Stimulated activated CD8-positive, alpha-beta memory T cell treated with anti-CD3 and anti-CD28 coated beads, Interleukin-7, amount 100 ng/mL, for 48 hours (primary cell): Measurements from ENCODE around the gene ABCA13.

Experiments used
- DNase-seq, 2 donors: peaks; one replicate each; pipeline ENCODE4 v3.0.0-alpha.2; 2020; ENCODE audit warnings: low read depth in 1 of 2; ENCODE audit errors: extremely low read depth in 1 of 2

ABCA13 gene

DNA sequence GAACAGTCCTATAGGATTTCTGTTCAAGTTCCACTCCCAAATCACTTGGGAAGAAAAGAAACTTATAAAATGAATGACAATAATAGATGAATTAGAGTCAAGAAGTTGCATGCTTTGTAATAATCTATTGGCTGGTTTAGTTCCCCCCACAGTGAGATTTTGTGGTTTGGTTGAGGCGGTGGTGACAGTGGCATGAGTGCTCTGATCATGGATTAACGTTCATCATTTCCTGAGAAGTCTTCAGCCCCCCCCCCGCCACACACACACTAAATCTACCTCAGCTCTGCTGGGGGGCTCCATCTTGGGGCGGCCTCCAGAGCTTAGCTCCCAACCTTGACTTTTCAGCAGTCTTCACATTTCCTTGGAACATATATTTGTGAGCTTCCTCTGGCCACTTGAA, 121.7 kb downstream of the ABCA13 start:
- peak in 1 of 2 donors; percentile 7 for DNase-seq

DNA sequence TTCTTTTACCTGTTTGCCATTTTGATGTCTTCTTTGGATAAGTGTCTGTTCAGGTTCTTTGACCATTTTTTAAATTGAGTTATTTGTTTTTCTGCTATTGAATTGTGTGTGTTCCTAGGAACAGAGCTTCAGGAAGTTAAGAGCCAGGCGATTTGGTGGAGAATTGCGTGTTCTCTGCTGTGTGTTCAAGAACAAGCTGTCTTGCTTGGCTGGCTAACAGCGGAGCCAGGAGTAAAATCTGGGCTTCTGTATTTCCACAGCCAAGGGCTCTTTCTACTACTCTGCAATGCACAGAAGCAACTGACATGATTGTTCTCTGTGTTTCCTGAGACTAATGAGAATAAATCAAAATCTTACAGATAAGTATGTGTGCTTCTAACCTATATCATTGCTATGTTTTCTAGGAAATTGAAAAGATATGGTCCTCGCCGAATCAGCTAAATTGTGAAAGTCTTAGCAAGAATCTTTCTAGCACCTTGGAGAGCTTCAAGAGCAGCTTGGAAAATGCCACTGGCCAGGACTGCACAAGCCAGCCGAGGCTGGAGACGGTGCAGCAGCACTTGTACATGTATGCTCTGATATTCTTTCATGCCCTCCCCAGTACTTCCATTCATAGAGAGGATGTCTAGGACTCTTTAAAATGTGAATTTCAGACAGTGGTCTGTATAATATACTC, 124.2 kb downstream of the ABCA13 start:
- no peak for DNase-seq

DNA sequence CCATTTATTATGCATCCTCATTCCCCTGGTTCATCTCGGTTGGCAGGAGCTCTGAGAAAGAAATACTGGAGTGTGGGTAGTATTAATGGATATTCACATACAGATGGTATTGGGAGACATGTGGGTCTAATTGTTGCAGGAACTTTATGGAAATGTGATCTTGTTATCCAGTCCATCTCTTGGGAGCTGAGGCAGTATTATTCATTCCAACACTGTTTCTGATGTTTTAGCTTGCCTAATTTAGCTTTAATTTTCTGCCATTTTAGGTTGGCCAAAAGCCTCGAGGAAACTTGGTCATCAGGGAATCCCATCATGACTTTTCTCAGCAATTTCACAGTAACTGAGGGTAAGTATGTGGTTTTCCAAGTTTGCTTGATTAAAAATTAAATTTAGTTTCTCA, 125.7 kb downstream of the ABCA13 start:
- DNase-seq = no peak

DNA sequence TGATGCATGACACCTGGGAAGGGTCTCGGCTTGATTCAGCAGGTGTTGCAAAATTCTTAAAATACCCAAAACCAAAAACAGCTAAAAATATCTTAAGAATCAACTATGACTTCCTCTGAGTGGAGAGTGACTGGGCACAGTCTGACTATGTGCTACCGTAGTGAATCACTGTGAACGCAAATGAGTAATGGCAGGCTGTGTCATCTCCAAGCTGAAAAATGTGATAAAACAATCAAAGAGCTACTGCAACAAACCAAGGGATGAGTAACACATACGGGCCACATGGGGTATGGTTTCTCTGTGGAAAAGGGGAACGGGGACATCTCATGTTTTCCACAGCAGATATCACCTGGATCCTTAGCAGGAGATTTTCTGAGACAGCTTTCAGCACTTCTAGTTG, 127.5 kb downstream of the ABCA13 start:
- DNase-seq = peak; percentile 6 to 56

DNA sequence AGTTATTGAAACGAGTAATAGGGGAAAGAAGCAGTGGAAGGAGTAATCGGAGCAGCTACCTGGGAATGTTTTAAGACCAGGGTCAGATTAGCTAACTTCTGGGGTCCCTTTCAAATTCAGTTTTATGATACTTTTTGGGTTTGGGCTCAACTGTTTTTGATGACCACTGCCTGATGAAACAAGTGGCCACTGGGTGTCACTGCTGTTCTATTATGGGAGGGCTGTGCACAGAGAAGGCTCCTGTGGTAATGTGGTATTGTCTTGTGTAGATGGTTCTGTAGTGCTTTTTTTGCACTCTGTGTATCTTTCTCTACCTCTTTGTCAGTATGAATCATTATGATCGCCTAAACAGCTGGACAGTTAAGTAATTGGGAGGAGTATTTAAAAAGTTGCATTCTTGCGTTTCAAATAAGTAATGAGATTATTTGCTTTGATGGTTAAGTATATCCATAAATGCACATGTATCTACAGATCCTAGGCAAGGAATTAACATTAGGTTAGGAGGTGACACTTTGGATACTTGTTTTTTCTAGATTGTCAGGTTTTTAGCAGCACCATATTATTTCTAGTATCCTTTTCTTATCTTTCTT, 128.4 kb downstream of the ABCA13 start:
- DNase-seq = peak; percentile 17 to 32

DNA sequence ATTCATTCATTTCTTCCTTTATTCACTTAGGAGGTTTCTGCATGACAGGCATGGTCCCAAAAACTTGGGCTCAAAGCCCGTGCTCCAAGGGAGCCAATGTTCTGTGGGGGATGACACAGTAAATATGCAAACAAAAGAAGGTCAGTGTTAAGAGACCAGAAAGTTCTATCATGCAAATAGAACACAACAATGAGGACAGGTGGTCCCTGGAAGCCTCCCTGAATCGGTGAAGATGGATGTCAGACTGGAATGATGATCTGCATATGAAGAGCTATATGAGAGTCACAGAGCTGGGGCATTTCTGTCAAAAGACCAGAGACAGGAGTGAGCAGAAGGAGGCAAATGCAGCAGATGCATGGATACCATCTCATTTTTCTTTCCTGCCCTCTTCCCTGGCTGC, 129.0 kb downstream of the ABCA13 start:
- DNase-seq = no peak

DNA sequence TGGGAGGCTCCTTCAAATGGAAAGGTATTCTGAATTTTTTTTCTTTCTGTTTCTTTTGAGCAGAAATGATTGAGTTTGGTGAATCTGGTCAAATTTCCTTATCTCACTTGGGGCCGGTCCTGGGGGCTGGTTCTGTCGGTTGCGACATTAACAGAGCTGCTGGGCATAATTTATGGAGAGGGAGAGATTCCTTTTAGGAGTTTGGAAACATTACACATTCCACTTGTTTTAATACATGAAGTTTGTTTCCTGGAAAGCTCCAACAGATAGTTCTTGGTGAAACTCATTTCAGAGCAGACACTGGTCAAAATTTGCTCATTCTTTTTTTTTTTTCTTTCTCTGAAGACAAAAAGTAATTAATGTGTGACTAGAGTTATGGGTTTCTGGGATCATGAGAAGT, 129.9 kb downstream of the ABCA13 start:
- no peak for DNase-seq

DNA sequence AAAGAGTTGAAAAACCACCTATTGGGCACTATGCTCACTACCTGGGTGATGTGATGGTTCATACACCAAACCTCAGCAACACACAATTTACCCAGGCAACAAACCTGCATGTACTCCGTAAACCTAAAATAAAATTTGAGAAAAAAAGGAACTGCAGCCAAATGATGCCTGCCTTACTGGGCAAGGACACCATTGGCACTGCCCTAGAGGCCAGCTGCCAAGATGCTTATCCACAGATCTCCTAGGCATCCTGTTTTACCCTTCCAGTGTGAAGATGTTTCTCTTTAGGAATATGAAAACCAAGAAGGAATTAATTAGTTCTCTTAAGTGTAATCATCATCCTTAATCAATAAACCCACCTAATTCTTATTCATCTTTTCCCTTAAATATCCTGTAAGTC, 133.4 kb downstream of the ABCA13 start:
- no peak for DNase-seq

DNA sequence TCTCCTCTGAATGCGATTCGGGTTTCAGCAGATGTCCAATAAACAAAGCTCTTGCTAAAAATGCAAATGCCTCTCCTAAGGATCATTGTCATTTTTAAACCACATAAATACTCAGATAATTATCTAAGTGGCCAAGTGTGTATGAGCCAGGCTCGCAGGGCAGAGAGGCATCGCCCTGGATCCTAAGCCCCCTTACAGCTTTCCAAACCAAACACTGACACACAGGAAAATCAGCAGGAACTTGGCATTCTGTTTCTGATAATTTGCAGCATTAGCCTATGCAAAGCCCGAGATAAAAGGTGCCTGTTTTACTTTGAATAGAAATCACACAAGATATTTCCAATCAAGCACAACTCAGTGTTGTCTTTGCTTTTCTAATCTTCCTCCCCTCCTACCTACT, 134.4 kb downstream of the ABCA13 start:
- no peak for DNase-seq

DNA sequence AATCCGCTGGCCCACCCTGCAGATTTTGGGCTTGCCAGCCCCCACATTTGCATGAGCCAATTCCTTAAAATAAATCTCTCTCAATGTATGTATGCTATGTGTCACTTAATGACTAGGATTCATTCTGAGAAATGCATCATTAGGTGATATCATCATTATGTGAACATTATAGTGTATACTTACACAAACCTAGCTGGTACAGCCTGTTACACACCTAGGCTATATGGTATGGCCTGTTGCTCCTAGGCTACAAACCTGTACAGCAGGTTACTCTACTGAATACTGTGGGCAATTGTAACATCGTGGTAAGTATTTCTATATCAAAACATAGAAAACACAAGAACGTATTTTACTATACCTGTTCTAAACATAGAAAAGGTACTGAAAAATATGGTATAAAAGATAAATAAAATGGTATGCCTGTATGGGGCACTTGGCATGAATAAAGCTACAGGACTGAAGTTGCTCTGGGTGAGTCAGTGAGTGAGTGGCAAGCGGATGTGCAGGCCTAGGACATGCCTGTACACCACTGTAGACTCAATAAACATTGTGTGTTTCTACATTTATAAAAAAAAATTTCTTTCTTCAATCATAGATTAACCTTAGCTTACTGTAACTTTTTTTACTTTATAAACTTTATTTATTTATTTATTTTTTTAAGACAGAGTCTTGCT, 135.9 kb downstream of the ABCA13 start:
- no peak for DNase-seq

DNA sequence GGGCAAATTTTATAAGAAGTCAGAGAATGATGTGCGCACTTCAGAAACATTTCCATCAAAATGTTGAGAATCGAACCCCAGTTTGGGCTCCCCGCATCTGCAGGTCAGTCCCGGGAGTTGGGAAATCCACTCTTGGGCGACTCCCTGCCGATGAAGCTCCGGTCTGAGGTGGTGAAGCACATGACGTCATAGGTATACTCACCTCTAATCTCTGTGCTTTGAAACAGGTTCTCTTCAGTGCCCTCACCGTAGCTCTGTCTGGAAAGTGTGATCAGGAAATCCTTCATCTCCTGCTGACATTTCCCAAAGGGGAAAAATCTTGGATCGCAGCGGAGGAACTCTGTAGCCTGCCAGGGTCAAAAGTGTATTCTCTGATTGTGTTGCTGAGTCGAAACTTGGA, 138.5 kb downstream of the ABCA13 start:
- DNase-seq = no peak

DNA sequence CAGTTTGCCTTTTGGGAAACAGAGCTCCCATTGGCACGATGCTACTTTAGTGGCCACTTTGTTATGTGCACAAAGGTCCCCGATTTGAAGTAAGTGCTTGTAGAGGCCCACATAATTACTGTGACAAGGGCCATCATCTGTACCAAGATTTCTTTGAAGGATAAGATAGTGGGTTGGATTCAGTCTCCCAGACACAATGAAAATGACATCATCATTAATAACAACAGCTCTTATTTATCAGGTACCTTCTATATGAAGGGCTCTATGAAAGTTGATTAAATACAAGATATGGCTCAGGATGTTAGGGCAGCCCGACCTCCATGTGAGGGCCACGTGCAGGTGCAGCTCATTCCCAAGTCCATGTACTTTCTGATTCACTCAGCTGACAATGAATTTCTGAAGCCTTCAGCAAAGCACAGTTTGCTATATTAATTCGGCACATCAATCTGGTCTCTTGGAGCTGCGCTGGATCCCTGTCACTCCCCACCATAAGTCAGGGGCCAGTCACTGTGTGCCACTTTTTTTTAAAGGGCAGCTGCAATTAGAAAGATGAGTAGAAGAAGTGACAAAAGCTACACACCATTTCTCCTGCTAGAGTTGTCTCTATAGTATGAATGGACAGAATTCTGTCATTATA, 140.3 kb downstream of the ABCA13 start:
- no peak for DNase-seq

DNA sequence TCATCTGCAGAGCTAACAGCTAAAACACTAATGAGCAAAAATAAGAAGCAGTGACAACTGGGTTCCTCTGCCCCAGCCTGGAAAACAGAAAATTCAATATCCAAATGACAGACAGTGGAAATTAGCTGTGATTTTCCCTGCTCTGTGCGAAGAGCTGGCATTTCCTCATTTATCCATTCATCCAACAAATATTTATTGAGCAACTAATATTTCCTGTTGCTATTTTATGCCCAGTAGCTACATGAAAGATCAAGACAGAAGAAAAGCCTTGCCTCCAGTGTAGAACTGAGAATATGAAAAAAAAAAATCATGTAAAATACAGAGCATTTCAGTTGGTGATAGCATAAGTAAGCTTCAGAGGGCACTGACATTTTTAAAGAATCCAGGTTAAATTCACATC, 140.9 kb downstream of the ABCA13 start:
- no peak for DNase-seq

DNA sequence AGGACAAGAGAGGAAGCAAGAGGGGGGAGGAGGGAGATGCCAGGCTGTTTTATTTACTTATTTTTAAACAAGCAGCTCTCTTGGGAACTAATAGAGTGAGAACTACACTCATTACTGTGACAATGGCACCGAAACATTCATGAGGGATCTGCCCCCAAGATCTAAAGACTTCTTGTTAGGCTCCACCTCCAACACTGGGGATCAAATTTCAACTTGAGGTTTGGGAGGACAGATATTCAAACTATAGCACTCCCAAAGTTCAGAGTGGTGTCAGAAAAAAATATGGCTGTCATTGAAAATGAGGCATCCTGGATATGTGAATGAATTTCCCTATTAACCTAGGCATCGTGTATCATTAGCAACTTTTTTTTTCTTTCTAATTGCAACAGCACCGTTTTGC, 145.5 kb downstream of the ABCA13 start:
- DNase-seq = no peak

DNA sequence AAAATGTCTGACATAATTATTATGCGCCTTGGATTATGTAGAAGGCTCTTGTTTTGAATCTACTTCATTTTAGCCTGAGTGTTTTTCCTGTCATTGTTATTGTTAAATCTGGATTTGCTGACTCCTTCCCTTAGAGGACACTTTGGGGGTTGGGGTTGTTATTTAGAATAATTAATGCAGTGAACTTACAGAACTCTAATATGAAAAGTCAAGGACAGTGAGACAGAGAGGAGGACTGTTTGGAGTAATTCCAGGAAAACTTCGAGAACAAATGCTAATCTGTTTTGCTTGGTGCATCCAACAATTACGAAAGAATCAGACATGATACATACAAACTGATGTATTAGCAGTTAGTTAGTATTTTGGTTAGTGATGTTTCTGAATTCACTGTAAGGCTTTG, 146.1 kb downstream of the ABCA13 start:
- DNase-seq = no peak

DNA sequence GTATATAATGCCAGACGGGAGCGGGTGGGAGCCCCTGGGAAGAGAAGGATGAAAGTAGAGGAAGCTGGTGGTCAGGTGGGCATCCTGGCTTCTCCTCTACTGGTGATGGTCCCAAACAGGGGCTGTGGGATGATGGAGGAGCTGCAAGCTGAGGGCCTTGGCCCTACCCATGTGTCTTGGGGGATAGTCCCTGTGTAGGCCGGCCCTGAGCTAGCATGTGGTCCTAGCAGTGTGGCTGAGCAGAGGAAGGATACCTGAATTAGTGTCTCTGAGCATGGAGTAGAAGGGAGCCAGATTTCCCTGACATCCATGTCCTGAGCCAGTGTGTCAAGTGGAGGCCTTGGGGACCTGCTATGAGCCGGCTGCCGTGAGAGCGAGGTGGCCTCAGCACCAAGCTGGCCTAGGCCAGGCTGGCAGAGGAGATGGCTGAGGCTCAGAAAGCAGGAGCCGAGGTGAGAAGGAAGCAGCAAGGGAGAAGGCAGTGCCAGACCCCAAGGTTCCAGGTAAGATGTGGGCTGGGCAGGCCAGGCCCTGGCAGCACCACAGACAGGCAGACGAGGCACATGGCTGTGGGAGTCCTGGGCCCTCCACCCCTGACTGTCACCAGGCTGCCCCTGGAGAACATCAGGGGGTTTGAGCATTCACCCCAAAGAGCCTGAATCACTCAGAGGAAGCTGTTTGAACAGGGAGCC, 150.2 kb downstream of the ABCA13 start:
- DNase-seq = no peak

DNA sequence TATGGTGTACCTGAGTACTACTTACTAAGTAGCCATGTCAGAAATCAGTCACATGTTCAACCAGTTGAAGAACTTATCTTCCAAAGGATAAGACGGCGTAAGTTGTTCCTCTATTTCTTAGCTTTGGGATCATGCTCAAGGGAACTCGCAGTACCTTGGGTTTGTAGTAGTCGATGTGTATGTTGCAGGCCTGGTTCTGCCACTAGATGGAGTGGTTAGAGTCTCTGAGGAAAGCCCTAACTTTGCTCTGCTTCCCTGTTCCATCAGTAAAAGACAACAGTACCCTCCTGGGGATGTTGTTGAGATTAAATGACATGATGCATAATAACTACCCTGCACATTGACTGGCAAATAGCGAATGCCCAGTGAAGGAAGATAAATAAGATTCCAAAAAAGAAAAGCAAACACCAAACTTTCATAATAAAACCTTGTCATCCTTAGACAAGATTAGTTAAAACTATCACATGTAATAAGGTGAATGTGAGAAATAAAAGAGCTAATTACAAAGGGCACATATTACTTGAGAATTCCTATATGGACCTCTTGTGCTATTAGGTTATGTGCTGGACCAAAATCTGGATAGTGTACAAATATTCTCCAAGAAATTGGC, 165.9 kb downstream of the ABCA13 start:
- DNase-seq = no peak

DNA sequence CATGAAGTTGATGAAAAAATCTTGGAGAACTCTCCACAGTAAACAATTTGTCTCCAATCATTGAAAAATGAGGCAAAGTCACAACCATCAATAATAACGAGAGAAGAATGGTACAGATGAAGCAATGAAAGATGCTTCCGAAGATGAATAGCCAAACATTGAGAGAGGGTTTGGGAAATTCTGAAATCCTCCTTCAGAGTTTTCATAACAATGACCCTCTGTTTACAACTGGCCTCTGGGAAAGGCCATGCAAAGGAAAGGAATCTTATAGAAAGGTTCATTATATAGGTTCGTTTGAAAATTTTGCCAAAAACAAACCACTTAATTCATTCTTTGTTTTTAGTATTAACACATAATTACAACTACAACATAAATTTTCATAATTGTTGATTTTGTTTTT, 166.5 kb downstream of the ABCA13 start:
- DNase-seq = no peak

DNA sequence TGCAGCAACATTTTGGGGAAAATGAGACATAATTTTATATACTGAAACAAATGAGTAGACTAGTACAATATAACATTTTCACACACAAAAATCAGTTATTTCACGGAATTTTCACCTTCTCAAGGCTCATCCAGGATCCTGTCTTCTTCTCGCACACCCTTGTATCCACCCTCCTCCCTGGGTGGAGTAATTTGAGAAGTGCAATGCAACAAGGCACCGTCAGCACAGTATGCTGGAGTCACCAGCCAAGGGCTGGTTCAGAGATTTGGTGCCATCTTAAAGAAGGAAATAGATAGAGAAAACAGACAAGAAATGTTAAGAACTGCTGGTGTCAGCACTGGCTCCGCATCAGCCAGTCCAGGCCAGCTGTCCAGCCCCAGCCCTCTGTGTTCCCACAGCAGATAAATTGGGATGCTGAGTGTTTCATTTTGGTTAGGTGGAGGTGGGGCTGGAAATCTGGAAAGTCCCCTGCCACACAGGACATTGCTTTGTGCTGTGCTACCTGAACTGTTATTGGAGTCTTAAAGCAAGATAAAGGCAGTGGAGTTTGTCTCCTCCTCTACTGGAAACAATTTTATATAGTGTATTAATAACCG, 176.1 kb downstream of the ABCA13 start:
- no peak for DNase-seq

DNA sequence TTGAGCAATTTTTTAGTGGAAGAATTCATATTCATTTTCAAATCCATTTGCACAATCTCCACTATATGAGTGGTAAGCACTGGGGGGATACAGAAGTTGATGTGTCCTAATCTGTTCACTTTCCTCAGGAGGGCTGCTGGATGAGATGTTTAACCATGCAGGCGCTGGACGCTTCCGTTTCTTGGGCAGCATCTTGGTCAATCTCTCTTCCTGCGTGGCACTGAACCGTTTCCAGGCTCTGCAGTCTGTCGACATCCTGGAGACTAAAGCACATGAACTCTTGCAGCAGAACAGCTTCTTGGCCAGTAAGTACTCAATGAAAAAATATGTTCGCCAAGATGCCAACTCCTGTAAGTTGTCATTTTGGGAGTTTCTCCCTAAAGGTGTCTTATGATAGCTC, 179.3 kb downstream of the ABCA13 start:
- no peak for DNase-seq

DNA sequence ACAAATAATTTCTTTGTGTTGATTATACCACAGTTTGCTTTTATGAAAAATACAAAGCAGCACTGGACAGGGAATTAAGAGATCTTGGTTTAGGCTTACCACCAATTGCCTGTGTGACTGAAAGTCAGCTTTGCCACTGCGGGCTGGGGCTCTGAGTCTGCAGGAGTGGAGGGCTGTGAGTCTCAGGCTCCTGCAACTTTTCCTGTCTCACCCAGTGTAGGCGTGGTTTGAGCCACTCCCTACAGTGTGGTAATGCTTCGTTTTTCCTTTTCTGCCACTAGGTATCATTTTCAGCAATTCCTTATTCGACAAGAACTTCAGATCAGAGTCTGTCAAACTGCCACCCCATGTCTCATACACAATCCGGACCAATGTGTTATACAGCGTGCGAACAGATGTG, 180.6 kb downstream of the ABCA13 start:
- DNase-seq = no peak
